Measurements from ENCODE around the gene FBXO40.

FBXO40 gene

DNA sequence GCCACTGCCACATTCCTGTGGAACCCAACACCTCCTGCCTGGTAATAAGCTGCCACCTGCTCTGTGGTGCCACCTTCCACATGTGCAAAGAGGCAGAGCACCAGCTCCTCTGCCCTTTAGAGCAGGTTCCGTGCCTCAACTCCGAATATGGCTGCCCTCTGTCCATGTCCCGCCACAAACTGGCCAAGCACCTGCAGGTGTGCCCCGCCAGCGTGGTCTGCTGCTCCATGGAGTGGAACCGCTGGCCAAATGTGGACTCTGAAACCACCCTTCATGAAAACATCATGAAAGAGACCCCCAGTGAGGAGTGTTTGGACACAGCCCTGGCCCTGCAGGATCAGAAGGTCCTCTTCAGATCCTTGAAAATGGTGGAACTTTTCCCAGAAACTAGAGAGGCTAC lies 28.3 kb downstream of the FBXO40 start:
- DNase-seq: no peak

DNA sequence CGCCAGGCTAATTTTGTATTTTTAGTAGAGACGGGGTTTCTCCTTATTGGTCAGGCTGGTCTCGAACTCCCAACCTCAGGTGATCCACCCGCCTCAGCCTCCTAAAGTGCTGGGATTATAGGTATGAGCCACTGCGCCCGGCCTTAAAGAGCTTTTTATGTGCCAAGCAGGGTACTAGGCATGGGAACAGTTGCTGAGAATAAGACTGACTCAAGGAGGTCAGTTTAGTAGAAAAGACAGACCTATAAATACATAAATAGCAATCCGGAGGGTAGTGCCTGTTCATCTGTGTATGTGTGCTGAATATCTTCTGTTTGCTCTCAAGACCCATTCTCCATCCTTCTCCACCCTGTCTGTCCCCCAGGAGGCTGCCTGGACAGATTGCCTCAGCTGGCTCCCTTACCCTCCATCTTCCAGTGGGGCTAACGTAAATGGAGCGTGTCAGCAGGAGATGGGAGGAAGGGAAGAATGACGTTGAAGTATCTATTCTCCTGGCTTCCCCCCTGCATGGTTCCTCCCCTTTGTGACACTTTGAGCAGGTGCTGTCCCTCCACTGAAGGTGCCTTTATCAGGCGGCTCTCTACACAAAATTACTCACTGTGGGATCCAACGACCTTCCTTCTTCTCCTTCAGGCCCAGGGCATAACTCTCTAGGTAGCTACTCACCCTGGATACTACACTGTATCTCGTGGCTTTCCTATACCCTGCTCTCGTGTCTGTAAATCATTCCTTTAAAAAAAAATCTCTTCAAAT lies 31.1 kb downstream of the FBXO40 start:
- no peak for DNase-seq

DNA sequence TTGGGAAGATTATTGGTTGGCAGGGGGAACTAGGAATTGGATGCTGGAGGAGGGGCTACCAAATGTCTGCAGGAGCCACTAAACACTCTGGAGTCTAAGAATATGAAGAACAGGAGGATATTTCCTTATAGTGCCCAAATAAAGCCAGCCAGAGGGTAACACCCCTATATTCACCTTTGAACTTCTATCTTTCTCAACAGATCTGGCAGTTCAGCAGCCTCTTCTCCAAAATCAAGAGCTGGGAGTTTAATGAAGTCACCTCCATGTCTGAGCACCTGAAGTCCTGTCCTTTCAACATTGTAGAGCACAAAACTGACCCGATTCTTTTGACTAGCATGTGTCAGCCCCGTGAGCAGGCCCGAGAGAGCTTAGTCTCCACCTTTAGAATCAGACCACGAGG lies 33.3 kb downstream of the FBXO40 start:
- DNase-seq: no peak

DNA sequence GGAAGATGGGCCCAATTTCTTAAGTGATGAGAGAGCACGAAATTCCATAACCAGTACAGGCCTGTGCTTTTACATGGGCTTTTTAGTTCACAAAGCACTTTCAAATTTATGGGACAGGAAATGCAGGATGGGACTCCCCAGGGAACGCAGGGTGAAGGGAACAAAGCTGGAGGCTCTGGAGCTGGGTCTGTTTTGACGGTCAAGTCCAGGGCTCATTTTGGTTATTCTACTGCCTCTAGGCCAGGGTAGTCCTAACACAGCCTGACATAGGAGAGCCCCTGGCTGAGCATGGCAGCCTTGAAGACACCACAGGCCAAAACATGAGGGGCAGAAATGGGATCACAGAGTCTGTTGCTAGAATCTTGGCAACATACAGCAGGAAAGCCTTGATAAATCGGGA lies 34.0 kb downstream of the FBXO40 start:
- no peak for DNase-seq

DNA sequence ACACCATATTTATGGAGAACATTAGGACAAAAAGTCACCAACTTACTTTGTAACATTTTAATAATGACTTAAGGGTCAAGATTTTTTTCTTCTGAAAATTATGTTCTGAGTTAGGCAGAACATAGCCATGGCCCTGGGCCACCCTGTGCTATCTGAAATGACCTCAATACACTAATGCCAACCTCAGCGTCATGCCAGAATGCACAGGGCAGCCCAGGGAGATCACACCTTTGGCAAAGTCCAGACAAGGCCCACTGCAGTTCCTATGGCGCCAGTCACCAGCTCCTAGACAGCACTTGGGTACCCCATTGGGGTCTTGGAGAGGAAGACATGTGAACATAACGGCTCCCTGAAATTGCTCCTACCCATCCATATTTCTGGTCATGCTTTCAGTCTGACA lies 34.4 kb downstream of the FBXO40 start:
- DNase-seq: no peak

DNA sequence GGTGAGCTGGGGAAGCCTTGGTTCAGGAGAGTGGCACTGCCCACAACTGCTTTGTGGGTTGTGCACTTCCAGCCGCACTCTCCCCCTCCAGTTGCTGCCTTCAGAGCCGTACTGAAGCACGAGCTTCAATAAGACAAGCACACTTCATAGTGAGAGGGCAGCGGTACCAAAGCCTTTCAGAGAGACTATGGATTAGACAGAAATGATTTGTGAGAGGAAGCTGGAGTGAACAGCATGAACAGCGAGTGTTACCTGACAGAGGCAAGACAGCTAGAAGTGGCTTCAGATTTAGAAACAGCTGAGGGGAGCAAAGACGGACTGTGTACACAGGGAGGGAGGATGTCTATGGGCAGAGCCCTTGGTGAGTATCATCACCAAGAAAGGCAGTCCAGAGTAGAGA lies 36.4 kb downstream of the FBXO40 start:
- DNase-seq: no peak

DNA sequence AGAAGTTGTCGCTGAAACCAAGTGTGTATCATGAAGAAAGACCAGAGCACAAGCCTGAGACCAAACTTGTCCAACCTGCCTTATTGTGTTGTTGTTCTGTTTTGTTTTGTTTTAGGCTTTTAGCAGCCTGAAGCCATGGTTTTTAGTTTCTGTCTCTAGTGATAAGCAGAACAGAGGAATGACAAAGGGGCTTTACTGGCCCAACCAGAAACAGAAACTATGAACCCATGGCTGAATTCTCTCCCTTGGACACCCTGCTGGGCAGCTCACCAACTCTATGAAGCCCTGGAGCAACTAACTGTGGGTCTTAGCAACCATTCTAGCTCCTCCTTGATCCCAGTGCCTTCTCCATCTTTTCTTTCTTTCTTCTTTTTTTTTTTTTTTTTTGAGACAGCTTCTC lies 37.2 kb downstream of the FBXO40 start:
- no peak for DNase-seq

DNA sequence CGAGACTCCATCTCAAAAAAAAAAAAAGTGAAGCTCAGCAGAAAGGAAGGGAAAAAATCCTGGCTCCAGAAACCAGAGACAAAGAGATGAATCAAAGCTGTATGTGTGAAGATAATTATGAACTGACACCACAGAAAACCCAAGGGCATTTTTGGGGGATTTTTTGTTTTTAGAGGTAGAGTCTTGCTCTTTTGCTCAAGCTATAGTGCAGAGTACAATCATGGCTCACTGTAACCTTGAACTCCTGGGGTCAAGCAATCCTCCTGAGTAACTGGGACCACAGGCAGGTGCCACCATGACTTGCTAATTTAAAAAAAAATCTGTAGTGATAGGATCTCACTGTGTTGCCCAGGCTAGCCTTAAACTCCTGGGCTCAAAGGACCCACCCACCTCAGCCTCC lies 44.7 kb downstream of the FBXO40 start:
- no peak for DNase-seq

DNA sequence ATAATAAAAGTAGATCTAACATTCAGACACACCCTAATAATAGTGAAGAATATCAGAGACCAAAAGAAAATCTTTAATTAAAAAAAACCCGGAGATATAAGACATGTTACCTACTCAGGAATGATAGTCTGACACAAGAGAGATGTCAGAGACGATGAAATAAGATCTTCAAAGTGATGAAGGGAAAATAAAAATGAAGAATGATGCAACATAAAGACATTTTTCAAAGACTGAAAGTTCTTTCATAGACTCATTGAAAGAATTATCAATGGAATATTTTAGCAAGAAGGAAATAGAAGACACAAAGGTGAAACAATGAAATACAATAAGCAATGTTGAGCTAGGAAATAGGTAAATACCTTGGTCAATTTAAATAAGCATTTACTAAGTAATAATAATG lies 47.9 kb downstream of the FBXO40 start:
- DNase-seq: no peak

DNA sequence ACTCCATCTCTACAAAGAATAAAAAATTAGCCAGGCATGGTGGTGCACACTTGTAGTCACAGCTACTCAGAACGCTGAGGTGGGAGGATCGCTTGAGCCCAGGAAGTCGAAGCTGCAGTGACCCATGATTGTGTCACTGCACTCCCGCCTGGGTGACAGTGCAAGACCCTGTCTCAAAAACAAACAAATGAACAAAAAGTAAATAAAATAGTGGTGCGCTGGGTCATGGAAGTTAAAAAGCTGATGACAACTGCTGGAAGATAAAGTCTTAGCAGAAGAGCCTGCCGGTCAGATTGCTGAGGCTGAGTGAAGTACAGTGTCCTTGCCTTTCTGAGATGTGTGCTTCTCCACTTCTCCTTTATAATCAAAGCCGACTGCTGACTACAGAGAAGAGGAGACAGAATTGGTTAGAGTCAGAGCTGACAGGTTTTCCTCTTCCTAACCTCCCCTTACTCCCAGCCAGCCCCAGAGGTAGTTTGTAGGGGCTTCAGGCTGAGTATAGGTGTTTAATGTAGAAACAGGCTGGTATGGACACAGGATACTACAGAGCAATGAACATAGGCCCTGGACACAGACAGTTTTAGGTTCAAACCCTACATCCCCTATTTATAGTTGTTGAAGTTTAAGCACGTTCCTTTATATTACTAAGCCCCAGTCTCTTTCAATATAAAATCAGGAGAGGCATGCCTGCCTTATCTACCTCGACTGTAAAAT lies 49.6 kb downstream of the FBXO40 start:
- DNase-seq: no peak

DNA sequence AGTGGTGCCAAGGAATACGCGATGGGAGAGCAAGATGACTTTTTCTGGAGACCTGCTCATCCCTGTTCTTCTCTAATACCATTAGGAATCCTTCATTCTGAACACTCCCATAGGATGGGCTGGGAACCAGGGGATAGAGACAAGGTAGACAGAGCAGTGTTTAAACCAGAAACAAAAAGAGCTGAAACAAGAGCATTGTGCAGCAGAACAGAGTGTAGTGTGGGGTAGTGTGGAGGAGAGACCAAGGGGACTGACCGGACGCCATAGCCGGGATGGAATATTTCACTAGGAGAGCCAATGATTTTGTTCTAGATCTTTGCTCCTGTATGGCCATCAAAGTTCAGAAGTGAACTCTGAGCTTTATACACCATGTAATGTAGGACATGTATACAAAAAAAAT lies 51.9 kb downstream of the FBXO40 start:
- no peak for DNase-seq

DNA sequence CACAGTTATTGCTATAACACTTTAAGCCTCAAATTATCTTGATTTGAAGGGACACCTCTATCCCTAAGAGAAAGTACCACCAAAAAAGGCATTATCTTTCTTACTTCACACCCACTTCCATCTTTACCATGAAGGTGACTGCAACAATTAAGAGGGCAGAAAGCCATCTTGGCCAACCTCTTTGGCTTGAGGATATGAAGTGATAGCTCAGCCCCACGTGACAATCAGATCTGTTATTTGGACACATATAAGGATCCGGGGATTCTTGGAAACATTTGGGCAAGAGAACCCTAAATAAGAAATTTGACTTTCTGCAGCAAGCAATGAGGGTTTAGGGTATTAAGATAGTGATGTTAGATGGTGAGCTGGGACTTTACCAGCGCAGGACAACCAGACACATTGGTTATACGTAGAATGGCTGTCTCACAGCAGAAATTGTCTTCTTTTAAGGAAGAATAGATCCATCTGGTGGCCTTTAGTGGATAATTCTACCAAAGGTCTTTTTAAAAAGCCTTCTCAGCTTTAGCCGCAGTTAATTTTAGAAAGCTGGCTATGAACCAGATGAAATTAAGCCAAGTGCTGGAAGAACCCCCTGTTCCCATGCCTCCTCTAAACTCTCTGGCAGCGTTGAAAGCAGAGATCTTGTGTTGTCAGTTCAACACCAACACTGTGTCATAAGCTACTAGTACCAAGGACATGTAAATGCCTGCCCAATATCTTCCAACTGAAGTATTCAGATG lies 55.2 kb downstream of the FBXO40 start:
- no peak for DNase-seq

DNA sequence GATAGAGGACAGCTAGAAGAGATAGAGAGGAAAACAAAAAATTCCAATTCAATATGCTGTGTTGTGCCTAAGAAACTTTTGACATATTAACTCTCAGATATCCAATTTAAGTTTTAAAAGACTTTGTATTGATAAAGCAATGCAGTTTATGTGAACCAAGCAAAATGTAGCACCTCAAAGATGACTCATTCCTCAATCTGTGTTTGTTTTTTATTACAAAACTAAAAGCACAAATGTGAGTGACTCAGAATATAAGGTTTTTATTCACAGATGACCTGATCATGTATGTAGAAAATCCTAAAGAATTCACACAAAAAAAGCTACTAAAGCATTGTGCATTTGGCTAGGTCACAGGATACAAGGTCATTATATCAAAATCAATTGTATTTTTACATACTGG lies 56.5 kb downstream of the FBXO40 start:
- no peak for DNase-seq

DNA sequence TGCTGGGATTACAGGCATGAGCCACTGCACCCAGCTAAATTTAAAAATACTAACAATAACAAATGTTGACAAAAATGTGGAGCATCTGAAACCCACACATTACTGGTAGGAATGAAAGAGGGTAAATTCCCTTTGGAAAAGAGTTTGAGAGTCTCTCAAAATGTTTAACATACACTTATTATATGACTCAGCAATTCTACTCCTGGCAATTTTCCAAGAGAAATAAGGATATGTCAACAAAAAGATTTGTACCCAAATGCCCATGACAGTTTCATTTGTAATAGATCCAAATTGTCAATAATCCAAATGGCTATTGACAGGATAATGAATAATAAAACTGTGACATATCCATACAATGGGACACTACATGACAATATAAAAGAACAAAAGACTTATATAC lies 58.5 kb downstream of the FBXO40 start:
- no peak for DNase-seq

DNA sequence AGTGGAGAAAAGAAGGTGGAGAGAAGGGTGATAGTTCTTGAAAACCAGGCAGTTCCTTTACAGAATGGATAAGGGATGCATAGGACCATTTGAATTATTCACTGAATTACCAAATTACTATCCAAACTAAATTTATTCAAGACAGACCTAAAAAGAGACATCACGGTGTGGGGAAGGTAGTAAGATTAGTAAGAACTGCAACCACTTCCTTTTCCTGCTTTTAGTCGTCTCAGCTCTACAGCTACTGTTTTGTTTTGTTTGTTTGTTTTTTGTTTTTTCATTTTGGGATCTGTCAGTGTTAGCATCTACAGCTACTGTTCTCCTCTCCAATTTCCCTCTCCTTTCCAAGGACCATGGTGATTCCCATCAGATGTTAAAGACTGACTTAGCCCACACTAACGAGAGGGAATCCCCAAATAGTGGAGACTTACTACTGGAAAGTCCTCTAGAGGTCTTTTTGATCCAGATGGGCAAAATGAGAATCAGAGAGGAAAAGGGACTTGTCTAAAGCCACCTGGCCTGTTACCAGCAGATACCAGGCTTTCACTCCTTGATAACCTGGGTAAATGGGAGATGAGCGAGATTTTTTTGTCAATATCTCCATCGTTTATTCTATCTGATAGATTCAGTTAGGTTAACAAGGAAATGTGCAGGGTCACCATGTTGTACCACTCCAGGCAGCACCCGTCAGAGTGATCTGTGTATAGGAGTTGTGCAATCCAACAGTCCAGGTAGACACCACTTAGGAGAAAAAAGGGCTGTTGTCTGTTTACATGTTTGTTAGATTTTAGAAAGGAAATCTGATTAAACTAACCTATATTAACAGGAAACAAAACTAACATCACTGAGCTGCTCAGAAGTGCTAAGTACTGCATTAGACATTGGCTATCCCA lies 61.6 kb downstream of the FBXO40 start:
- peak in 1 of 2 donors; percentile 49 for DNase-seq

DNA sequence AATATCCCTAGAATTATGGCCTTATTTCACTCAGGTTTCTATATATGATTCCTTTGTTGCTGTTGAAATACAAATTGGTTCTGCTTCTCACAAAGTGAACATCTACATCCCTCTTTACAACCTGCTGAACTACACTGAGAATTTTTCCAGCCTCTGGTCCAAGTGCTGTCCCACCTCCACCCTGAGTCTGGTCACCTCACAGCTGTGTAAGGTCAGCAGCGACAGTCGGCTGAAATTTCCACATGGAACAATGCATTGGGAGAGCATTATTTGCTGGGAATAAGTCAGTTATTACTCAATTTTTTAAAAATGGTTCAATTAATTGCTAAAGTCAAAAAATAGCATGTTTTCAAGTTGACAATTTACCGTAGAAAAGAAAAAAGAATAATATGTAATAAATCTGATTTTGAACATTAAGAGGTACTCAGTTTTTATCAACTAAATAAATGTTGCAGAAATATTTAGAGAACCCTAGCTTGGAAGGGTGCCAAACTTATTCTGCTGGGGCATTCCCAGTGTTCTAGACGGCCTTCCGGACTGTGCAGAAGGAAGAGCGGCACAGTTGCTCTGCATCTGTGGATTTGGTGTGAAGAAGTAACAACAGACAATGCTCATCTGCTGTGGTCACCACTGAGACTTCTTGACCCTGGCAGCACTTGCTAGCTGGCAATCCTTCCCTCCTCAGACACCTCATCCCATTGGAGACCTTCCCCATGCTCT lies 65.7 kb downstream of the FBXO40 start:
- no peak for DNase-seq

DNA sequence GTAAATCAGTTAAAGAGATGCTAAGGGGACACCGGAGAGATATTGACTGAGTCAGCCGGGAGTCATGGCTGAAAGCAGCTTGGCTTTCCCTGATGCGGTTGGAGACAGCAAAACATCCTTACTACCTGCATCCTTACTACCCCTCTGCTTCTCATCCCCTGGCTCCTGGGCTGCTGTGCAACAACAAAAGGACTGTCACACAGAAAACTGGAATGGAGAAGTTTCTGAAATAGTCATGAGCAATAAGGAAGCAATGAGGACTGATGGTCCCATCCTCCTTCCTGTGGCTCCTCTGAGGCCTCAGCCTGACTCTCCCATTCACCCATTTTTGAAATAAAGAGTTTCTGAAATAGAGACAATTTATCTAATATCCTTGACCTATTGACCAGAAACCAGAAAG lies 66.4 kb downstream of the FBXO40 start:
- peak in 1 of 2 donors; percentile 4 for DNase-seq

DNA sequence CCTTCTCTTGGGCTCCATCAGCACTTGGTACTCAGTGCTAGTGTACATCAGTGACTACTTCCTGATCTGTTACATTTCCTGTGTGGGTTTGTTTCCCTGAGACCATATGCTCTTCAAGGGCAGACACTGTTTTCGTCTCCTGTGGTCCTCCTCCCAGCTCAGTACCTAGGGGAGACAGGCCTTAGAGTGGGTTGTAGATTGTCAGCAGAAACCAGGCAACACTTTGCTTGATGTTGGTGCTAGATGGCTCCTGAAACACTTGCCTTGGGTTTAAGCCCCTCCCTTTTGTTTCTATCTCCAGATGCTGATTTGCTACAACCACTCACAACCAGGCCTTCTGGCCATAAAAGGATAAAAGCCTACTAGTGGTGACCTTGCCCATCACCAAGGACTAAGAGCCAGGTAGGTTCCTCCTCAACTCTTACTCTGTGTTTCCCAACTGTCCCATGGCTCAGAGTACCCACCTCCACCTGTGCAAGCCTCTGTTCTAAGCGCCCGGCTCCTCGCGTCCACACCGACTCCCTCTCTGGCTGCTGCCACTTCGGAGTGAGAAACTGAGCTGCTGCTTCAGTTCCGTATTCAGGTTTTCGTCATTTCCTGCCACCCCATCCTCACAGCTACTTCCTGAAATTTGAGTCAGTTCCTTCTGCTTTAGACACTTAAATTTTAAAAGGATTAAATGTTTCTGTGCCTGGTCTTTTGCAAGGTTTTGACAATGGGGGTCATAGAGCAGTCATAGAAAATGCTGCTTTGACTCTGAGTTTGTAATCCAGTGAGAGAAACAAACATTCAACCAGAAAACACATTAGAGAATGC lies 67.4 kb downstream of the FBXO40 start, which contains the start of gene HCLS1:
Gene HCLS1 (minus strand): TSS at position 548 of the 816 bp plus-strand sequence. CDS start 2,556 bp downstream, outside the sequence.
- peak; percentile 79 to 82 for DNase-seq

DNA sequence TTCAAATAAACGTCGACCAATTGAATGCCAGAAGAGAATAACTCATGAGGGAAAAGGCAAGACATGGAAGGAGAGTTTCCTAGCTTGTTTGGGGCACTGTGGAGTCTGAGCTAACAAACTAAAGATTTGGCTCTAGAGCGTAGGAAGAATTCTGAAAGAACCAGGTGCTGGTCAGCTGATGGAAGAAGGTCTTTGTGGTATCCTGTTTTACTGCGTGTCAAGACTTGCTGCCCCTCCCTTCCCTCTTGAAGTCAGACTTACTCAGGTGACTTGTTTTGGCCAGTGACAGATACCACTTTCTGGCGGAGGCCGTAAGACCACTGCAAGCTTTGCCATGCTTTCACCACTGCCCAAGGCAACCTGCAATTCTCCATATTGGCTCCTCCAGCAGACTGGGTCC lies 68.2 kb downstream of the FBXO40 start:
- peak in 1 of 2 donors; percentile 10 for DNase-seq

DNA sequence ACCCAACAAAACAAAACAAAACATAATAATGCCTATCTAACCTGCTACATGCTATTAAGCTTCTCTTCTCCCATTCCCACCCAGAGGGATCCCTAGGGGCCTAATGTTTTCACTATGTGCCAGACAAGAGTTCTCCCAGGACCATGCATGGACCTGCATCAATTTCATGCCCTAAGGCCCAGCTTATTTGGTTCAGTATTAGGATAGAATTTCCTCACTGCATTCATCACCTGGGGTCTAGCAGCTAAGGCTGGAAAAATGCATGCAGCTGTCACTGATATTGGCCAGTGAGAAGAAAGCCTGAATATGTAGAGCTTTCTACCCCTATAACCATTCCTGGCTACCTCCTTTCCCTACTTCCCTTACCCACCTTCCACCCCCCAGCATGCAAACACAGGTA lies 69.6 kb downstream of the FBXO40 start:
- DNase-seq: no peak

Measured in CD4-positive, alpha-beta T cell treated with Interferon alpha-2 for 1 hour (primary cell).